Gastroesophageal sphincter (tissue), 3 donors: Measurements from ENCODE around the gene APOBEC2.

Experiments
- CTCF ChIP-seq, 4 experiments: fragments of 200-600 bp in 2 of 4; fragments of 450-650 bp in 2 of 4; sonication (generic) in 1 of 4; IDR thresholded peaks; one replicate each; pipeline ENCODE4 v1.5.1; 2017 to 2019; ENCODE audit warnings: antibody characterized with exemption in 4 of 4, mild to moderate bottlenecking in 2 of 4, moderate library complexity in 2 of 4
- POLR2A ChIP-seq, 2 donors: fragments of 450-650 bp; IDR thresholded peaks; one replicate each; pipeline ENCODE4 v1.6.1; 2017; ENCODE audit warnings: antibody characterized with exemption in 2 of 2, mild to moderate bottlenecking in 2 of 2, moderate library complexity in 1 of 2
- POLR2AphosphoS5 ChIP-seq: sonication (generic); formaldehyde crosslinking; IDR thresholded peaks from one replicate; pipeline ENCODE4 v1.6.1; 2017; ENCODE audit warnings: antibody characterized with exemption

GRCh38 chr6:41017663-41018062, 35.3 kb upstream of the APOBEC2 start:
- TF ChIP-seq CTCF (IDR thresholded peaks at IDR 0.05), result no peak
- no peak for TF ChIP-seq POLR2A (IDR thresholded peaks at IDR 0.05)
- no peak for TF ChIP-seq POLR2AphosphoS5
